Natural killer cell treated with Interleukin-12 subunit alpha and Interleukin-12 subunit beta and Interleukin-15 and Interleukin-18, amount 100 ng/mL, for 72 hours (primary cell): ENCODE data around the gene AHNAK2. TPM values are rescaled to one million over a fixed set of nuclear protein-coding genes. Genes with fewer than 3 reads are reported as not detected.
A peak's percentile ranks its signal among the peaks of the same experiment; 100 is the strongest.
"Not testable (repeated sequence)": the region's sequence is repeated elsewhere in the genome, so short reads cannot be mapped to it uniquely, and the experiment has no call there.

ENCODE experiments used
- ATAC-seq, 2 donors: fragments of 150-1000 bp; cut with Tn5 transposase in 1 of 2; sonication (Bioruptor Pico), chemical (Tn5 transposase) in 1 of 2; 2 replicates each; pipeline ENCODE4 v1.10.0; 2021
- DNase-seq: peaks from one replicate; pipeline ENCODE4 v3.0.0; 2022; ENCODE audit warnings: low spot score
- H3K27ac Mint-ChIP-seq, 2 donors: 1 replicate in 1 of 2; 2 replicates in 1 of 2; pipeline ENCODE4 v1.8.0; 2022; ENCODE audit warnings: mixed read lengths in 2 of 2, mild to moderate bottlenecking in 1 of 2, moderate library complexity in 1 of 2
- H3K27me3 Mint-ChIP-seq, 2 donors: 1 replicate in 1 of 2; 2 replicates in 1 of 2; pipeline ENCODE4 v1.8.0; 2022; ENCODE audit warnings: mixed read lengths in 2 of 2
- H3K36me3 Mint-ChIP-seq: one replicate; pipeline ENCODE4 v1.8.0; 2022; ENCODE audit warnings: mixed read lengths
- H3K4me1 Mint-ChIP-seq, 2 donors: 1 replicate in 1 of 2; 2 replicates in 1 of 2; pipeline ENCODE4 v1.8.0; 2022; ENCODE audit warnings: low read depth in 2 of 2, mixed read lengths in 2 of 2, mild to moderate bottlenecking in 1 of 2
- H3K4me3 Mint-ChIP-seq: one replicate; pipeline ENCODE4 v1.8.0; 2022; ENCODE audit warnings: mixed read lengths
- H3K9me3 Mint-ChIP-seq: 2 replicates; pipeline ENCODE4 v1.8.0; 2022; ENCODE audit warnings: mixed read lengths
- total RNA-seq, 2 donors: library from RNA; stranded (reverse); gene quantifications; one replicate each; pipeline ENCODE4 v1.2.3, GENCODE V29; 2022

AHNAK2 gene
- total RNA-seq, 2 donors from 2014 or later: not detected

GRCh38 chr14:104953896-104954656, 24.1 kb downstream of the AHNAK2 start:
- Mint-ChIP-seq H3K4me1 (no peaks in the 10 kb centered on the region), H3K27me3 (peaks cover 10 to 13% of the 10 kb centered on the region in 2 donors), H3K4me3 (no peak overlapping the region), H3K9me3 (no peaks in the 10 kb centered on the region), H3K36me3 (no peaks in the 10 kb centered on the region), H3K27ac (no peak overlapping the region)
- ATAC-seq (no peak), DNase-seq (no peak)

- H3K27me3 Mint-ChIP-seq: peaks cover 10% of the 10 kb centered on the region in 2 donors
- H3K4me1 Mint-ChIP-seq: no peaks in the 10 kb centered on the region
- no peaks in the 10 kb centered on the region for H3K36me3 Mint-ChIP-seq
- H3K27ac Mint-ChIP-seq: no peak overlapping the region
- no peak overlapping the region for H3K4me3 Mint-ChIP-seq
- no peak for DNase-seq
- no peak for ATAC-seq
- H3K9me3 Mint-ChIP-seq: no peaks in the 10 kb centered on the region
These were observed 25.1 kb downstream of the AHNAK2 start for GRCh38 chr14:104953097-104953496.

- H3K4me3 Mint-ChIP-seq, H3K27ac Mint-ChIP-seq, H3K27me3 Mint-ChIP-seq, DNase-seq, H3K4me1 Mint-ChIP-seq, H3K36me3 Mint-ChIP-seq, ATAC-seq, H3K9me3 Mint-ChIP-seq: not testable (repeated sequence)
These were observed 26.1 kb downstream of the AHNAK2 start for GRCh38 chr14:104951863-104952657.

- H3K27me3 Mint-ChIP-seq, H3K36me3 Mint-ChIP-seq, H3K4me3 Mint-ChIP-seq, H3K9me3 Mint-ChIP-seq, ATAC-seq, H3K4me1 Mint-ChIP-seq, H3K27ac Mint-ChIP-seq, DNase-seq: not testable (repeated sequence)
These were observed 27.5 kb downstream of the AHNAK2 start for GRCh38 chr14:104950701-104951100.

GRCh38 chr14:104950021-104950420, 28.2 kb downstream of the AHNAK2 start:
- H3K27me3 Mint-ChIP-seq: peaks cover 0 to 10% of the 10 kb centered on the region in 2 donors
- no peak for DNase-seq
- no peak overlapping the region for H3K27ac Mint-ChIP-seq
- no peak overlapping the region for H3K4me3 Mint-ChIP-seq
- no peaks in the 10 kb centered on the region for H3K9me3 Mint-ChIP-seq
- H3K36me3 Mint-ChIP-seq: no peaks in the 10 kb centered on the region
- no peak for ATAC-seq
- no peaks in the 10 kb centered on the region for H3K4me1 Mint-ChIP-seq

GRCh38 chr14:104949406-104949955, 28.7 kb downstream of the AHNAK2 start:
- H3K36me3 Mint-ChIP-seq, H3K9me3 Mint-ChIP-seq, DNase-seq, H3K27ac Mint-ChIP-seq, ATAC-seq, H3K4me3 Mint-ChIP-seq, H3K4me1 Mint-ChIP-seq, H3K27me3 Mint-ChIP-seq: not testable (repeated sequence)

GRCh38 chr14:104948736-104949031, 29.5 kb downstream of the AHNAK2 start:
- Mint-ChIP-seq H3K9me3 (no peaks in the 10 kb centered on the region), H3K27ac (no peak overlapping the region), H3K4me3 (no peak overlapping the region), H3K36me3 (no peaks in the 10 kb centered on the region), H3K27me3 (peaks cover 0 to 5% of the 10 kb centered on the region in 2 donors), H3K4me1 (no peaks in the 10 kb centered on the region)
- ATAC-seq: no peak
- DNase-seq: no peak

- ATAC-seq, H3K9me3 Mint-ChIP-seq, H3K4me3 Mint-ChIP-seq, DNase-seq, H3K4me1 Mint-ChIP-seq, H3K27ac Mint-ChIP-seq, H3K27me3 Mint-ChIP-seq, H3K36me3 Mint-ChIP-seq: not testable (repeated sequence)
These were observed 30.1 kb downstream of the AHNAK2 start for GRCh38 chr14:104947881-104948735.

- not testable (repeated sequence) for H3K4me1 Mint-ChIP-seq, H3K9me3 Mint-ChIP-seq, H3K27ac Mint-ChIP-seq, H3K36me3 Mint-ChIP-seq, DNase-seq, H3K27me3 Mint-ChIP-seq, ATAC-seq, H3K4me3 Mint-ChIP-seq
These were observed 31.0 kb downstream of the AHNAK2 start for GRCh38 chr14:104947201-104947600.

GRCh38 chr14:104945986-104946965, 31.9 kb downstream of the AHNAK2 start:
- peak; percentile 48 for DNase-seq
- H3K27ac Mint-ChIP-seq, H3K36me3 Mint-ChIP-seq, H3K4me3 Mint-ChIP-seq, H3K27me3 Mint-ChIP-seq, H3K4me1 Mint-ChIP-seq, ATAC-seq, H3K9me3 Mint-ChIP-seq: not testable (repeated sequence)

GRCh38 chr14:104945266-104945665, 32.9 kb downstream of the AHNAK2 start:
- not testable (repeated sequence) for H3K4me3 Mint-ChIP-seq, H3K36me3 Mint-ChIP-seq, H3K27me3 Mint-ChIP-seq, H3K4me1 Mint-ChIP-seq, H3K27ac Mint-ChIP-seq, H3K9me3 Mint-ChIP-seq, ATAC-seq
- peak; percentile 31 for DNase-seq

GRCh38 chr14:104944436-104945205, 33.6 kb downstream of the AHNAK2 start:
- not testable (repeated sequence) for H3K9me3 Mint-ChIP-seq, H3K27me3 Mint-ChIP-seq, H3K27ac Mint-ChIP-seq, H3K4me3 Mint-ChIP-seq, H3K36me3 Mint-ChIP-seq, H3K4me1 Mint-ChIP-seq, ATAC-seq
- peak; percentile 13 for DNase-seq
